Keratinocyte (primary cell): Measurements from ENCODE around the gene RNF141. TPM values are rescaled to one million over a fixed set of nuclear protein-coding genes. Genes with fewer than 3 reads are reported as not detected.

Experiments
- DNase-seq: peaks from one replicate; pipeline ENCODE4 v3.0.0-alpha.2; 2011; ENCODE audit warnings: low read depth, missing footprints, low spot score
- FAIRE-seq: peaks from 2 replicates; lab custom pipeline; 2011; peaks lifted over from hg19 to GRCh38; lab: Jason Lieb, UNC
- H2AFZ ChIP-seq: 2 replicates; pipeline ENCODE4 v1.6.0; 2012; ENCODE audit warnings: low read length, control low read depth, inconsistent platforms; ENCODE audit not compliant: control insufficient read depth
- H3K27ac ChIP-seq: 2 replicates; pipeline ENCODE4 v1.5.1; 2011; ENCODE audit warnings: low read length; ENCODE audit not compliant: control insufficient read depth, insufficient read depth
- H3K27me3 ChIP-seq: 3 replicates; pipeline ENCODE4 v1.6.0; 2011; ENCODE audit warnings: low read length; ENCODE audit not compliant: control insufficient read depth, insufficient read depth; ENCODE audit errors: extremely low read depth
- H3K36me3 ChIP-seq, 2 experiments: 2 replicates in 1 of 2; 3 replicates in 1 of 2; pipeline ENCODE4 v1.5.1; 2011; ENCODE audit warnings: low read length in 2 of 2, mild to moderate bottlenecking in 1 of 2; ENCODE audit not compliant: control insufficient read depth in 2 of 2, insufficient read depth in 2 of 2; ENCODE audit errors: extremely low read depth in 1 of 2
- H3K4me1 ChIP-seq: 3 replicates; pipeline ENCODE4 v1.5.1; 2011; ENCODE audit warnings: low read length; ENCODE audit not compliant: control insufficient read depth, insufficient read depth; ENCODE audit errors: extremely low read depth
- H3K4me2 ChIP-seq: 3 replicates; pipeline ENCODE4 v1.6.0; 2011; ENCODE audit warnings: low read depth, low read length; ENCODE audit not compliant: control insufficient read depth, insufficient read depth; ENCODE audit errors: extremely low read depth
- H3K4me3 ChIP-seq, 3 experiments: fragments of 200-600 bp in 1 of 3; sonication (generic) in 1 of 3; 2 replicates in 2 of 3; 3 replicates in 1 of 3; pipeline ENCODE4 v1.5.1; 2011 to 2016; ENCODE audit warnings: low read length in 3 of 3, mild to moderate bottlenecking in 3 of 3, control low read depth in 2 of 3, inconsistent platforms in 1 of 3, low read depth in 1 of 3, mixed read lengths in 1 of 3, mixed run types in 1 of 3, moderate library complexity in 1 of 3; ENCODE audit not compliant: control insufficient read depth in 2 of 3, insufficient read depth in 2 of 3; ENCODE audit errors: extremely low read depth in 1 of 3
- H3K79me2 ChIP-seq: 2 replicates; pipeline ENCODE4 v1.6.0; 2012; ENCODE audit warnings: low read length; ENCODE audit not compliant: control insufficient read depth, insufficient read depth
- H3K9ac ChIP-seq: 3 replicates; pipeline ENCODE4 v1.6.0; 2011; ENCODE audit warnings: low read length; ENCODE audit not compliant: control insufficient read depth, insufficient read depth; ENCODE audit errors: extremely low read depth
- H3K9me1 ChIP-seq: 3 replicates; pipeline ENCODE4 v1.6.0; 2011; ENCODE audit warnings: low read length; ENCODE audit not compliant: control insufficient read depth, insufficient read depth; ENCODE audit errors: extremely low read depth
- H3K9me3 ChIP-seq: 2 replicates; pipeline ENCODE4 v1.5.1; 2012; ENCODE audit warnings: low read depth, low read length; ENCODE audit not compliant: control insufficient read depth
- H4K20me1 ChIP-seq: 3 replicates; pipeline ENCODE4 v1.6.0; 2011; ENCODE audit warnings: low read length; ENCODE audit not compliant: control insufficient read depth, insufficient read depth; ENCODE audit errors: extremely low read depth
- EZH2 ChIP-seq: IDR thresholded peaks from one replicate; pipeline ENCODE4 v1.6.1; 2012; ENCODE audit warnings: inconsistent platforms, mild to moderate bottlenecking, low read length, moderate library complexity
- dilution Hi-C: fragments of 300-500 bp; cut with MboI; formaldehyde crosslinking; loops from one replicate; pipeline ENCODE4 v1.7.0; 2020; ENCODE audit warnings: low sequenced_read_pairs; ENCODE audit not compliant: extremely low pct_ligation_motif_present
- polyA plus RNA-seq, 5 experiments: library from polyadenylated mRNA; depleted of rRNA in 3 of 5; stranded (reverse) in 3 of 5; stranded (forward) in 1 of 5; unstranded in 1 of 5; fragments of >200 nt; gene quantifications; 1 replicate in 1 of 5; 2 replicates in 3 of 5; 3 replicates in 1 of 5; pipeline versions ENCODE4 v1.2.1 to v1.2.3, GENCODE V29; 2011 to 2012; ENCODE audit warnings: missing spikeins in 2 of 5, low read depth in 1 of 5, low replicate concordance in 1 of 5
- TF ChIP-seq, protein P1 (sequence below), 3 experiments: IDR thresholded peaks in 1 of 3; conservative IDR thresholded peaks in 1 of 3; optimal IDR thresholded peaks in 1 of 3; 2 replicates in 2 of 3; 3 replicates in 1 of 3; pipeline versions ENCODE3 to v1.5.1; 2011; ENCODE audit warnings: low read length in 3 of 3, mild to moderate bottlenecking in 3 of 3, moderate library complexity in 2 of 3, control low read depth in 1 of 3, inconsistent platforms in 1 of 3; ENCODE audit not compliant: insufficient read depth in 2 of 3; ENCODE audit errors: extremely low read depth in 1 of 3

The RNF141 gene
- polyA plus RNA-seq, 1 donor (not counting 4 experiments of a cell fraction or from before 2014, with no cell fraction given): 59.1 TPM

GRCh38 chr11:10478066-10478465, 62.9 kb downstream of the RNF141 start:
- no peak overlapping the region for H3K4me2 ChIP-seq
- H3K36me3 ChIP-seq: peaks cover 12 to 13% of the 10 kb centered on the region in 2 experiments
- no peaks in the 10 kb centered on the region for H3K9me1 ChIP-seq
- no peak for TF ChIP-seq EZH2
- TF ChIP-seq, protein P1, sequence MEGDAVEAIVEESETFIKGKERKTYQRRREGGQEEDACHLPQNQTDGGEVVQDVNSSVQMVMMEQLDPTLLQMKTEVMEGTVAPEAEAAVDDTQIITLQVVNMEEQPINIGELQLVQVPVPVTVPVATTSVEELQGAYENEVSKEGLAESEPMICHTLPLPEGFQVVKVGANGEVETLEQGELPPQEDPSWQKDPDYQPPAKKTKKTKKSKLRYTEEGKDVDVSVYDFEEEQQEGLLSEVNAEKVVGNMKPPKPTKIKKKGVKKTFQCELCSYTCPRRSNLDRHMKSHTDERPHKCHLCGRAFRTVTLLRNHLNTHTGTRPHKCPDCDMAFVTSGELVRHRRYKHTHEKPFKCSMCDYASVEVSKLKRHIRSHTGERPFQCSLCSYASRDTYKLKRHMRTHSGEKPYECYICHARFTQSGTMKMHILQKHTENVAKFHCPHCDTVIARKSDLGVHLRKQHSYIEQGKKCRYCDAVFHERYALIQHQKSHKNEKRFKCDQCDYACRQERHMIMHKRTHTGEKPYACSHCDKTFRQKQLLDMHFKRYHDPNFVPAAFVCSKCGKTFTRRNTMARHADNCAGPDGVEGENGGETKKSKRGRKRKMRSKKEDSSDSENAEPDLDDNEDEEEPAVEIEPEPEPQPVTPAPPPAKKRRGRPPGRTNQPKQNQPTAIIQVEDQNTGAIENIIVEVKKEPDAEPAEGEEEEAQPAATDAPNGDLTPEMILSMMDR (optimal IDR thresholded peaks at IDR 0.05 in 1 of 3, IDR thresholded peaks at IDR 0.05 in 1 of 3, conservative IDR thresholded peaks at IDR 0.05 in 1 of 3; ENCODE audit: extremely low read depth in 1 of 3, insufficient read depth in 2 of 3, low read length in 3 of 3): no peak
- peaks cover 2% of the 10 kb centered on the region for H3K79me2 ChIP-seq
- no peak overlapping the region for H3K27ac ChIP-seq
- dilution Hi-C loops: no loop called here
- no peak overlapping the region for H3K9ac ChIP-seq
- no peaks in the 10 kb centered on the region for H3K9me3 ChIP-seq
- FAIRE-seq: no peak
- H3K4me1 ChIP-seq: no peaks in the 10 kb centered on the region
- no peak for DNase-seq
- H3K4me3 ChIP-seq: no peak overlapping the region
- H2AFZ ChIP-seq: no peak overlapping the region
- no peaks in the 10 kb centered on the region for H4K20me1 ChIP-seq
- no peaks in the 10 kb centered on the region for H3K27me3 ChIP-seq

- no peaks in the 10 kb centered on the region for H4K20me1 ChIP-seq
- peaks cover 12 to 13% of the 10 kb centered on the region in 2 experiments for H3K36me3 ChIP-seq
- H3K27ac ChIP-seq: no peak overlapping the region
- DNase-seq: no peak
- no peak overlapping the region for H3K9ac ChIP-seq
- no peak for FAIRE-seq
- H3K4me2 ChIP-seq: no peak overlapping the region
- no peak for TF ChIP-seq EZH2
- TF ChIP-seq, protein P1 (optimal IDR thresholded peaks at IDR 0.05 in 1 of 3, IDR thresholded peaks at IDR 0.05 in 1 of 3, conservative IDR thresholded peaks at IDR 0.05 in 1 of 3; ENCODE audit: extremely low read depth in 1 of 3, insufficient read depth in 2 of 3, low read length in 3 of 3): no peak
- no peaks in the 10 kb centered on the region for H3K4me1 ChIP-seq
- no peak overlapping the region for H2AFZ ChIP-seq
- H3K9me1 ChIP-seq: no peaks in the 10 kb centered on the region
- H3K9me3 ChIP-seq: no peaks in the 10 kb centered on the region
- H3K4me3 ChIP-seq: no peak overlapping the region
- H3K27me3 ChIP-seq: no peaks in the 10 kb centered on the region
- peaks cover 2% of the 10 kb centered on the region for H3K79me2 ChIP-seq
- dilution Hi-C loops: no loop called here
These were observed 63.3 kb downstream of the RNF141 start for GRCh38 chr11:10477690-10478046.
